Activated T-helper 9 cell treated with anti-CD3 and anti-CD28 coated beads, Interleukin-2, amount 50 U/mL, for 16 hours (primary cell): ENCODE measurements around the gene UBE2R2.

Source experiments
- DNase-seq: peaks from one replicate; pipeline ENCODE4 v3.0.0-alpha.2; 2020; ENCODE audit warnings: low read depth

UBE2R2 gene

DNA sequence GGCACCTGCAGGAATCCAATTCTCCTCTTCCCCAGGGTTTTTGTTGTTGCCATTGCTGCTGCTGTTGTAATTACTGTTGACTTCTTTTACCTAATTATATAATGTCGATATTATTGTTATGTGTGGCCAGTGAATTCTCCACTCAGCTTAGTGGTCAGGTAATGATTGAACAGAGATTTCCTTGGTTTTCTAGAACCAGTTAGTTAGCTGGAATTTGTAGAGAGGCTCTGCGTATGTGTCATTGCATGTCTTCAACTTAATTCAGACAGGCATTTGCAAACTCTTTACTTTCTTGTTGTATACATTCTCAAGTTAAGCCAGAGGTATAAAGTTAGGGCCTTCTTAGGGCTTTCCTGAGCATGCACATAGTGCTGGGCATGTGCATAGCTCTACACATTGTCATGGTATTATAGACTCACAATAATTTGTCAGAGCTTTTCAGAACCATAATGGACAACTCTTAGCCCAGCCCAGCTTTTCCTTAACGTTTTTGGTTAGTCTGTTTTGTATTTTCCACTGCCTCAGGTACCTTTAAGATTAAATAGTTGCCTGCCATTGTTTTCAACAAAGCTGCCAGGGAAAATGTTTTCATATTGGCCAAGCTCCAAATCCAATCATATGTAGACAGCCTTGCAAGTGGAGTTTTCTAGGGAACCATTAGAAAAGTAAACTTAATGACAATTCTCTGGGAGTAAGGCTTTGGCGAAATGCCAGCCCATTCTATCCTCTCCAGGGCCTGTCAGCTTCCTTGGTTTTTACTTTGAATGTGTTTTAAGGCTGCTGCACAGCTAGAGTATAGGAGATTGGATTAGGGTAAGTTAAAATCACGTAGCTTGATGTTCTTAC, 68.1 kb downstream of the UBE2R2 start:
- DNase-seq = no peak

DNA sequence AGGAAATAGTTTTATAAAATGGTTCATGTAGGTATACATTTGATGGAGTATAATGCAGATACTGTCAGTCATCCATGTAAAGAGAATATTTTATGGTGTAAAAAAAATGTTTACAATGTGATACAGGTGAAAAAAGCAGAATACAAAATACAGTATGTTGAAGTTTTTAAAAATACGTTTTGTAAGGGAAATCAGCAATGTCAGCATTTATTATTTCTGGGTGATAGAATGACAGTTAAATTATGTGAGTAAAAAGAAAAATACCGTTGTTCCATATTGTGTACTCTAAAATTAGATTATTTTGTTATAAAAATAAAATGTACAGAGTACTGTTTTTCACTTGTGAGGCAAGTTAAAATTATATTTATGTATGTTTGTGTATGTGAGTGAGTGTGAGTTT, 69.0 kb downstream of the UBE2R2 start:
- DNase-seq = no peak

DNA sequence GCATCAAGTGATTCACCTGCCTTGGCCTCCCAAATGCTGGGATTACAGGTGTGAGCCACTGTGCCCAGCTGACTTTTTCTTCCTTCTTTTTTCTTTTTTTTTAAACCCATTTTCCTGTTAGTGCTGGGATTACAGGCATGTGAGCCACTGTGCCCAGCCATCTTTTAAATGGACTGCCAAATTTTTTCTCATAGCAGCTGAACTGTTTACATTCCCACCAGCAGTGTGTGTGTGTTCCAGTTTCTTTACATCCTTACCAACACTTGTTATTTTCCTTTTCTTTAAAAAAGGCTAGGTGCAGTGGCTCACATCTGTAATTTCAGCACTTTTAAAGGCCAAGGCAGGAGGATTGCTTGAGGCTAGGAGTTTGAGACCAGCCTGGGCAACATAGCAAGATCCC, 76.9 kb downstream of the UBE2R2 start:
- no peak for DNase-seq

DNA sequence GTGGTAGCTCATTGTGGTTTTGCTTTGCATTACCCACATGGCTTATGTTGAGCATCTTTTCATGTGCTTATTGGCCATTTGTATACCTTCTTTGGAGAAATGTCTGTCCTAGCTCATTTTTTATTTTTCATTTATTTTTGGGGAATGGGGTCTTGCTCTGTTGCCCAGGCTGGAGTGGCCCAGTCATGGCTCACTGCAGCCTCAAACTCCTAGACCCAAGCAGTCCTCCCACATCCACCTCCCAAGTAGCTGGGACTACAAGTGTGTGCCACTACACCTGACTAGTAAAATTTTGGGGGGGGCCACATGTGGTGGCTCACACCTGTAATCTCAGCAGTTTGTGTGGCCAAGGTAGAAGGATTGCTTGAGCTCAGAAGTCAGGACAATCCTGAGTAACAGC, 77.4 kb downstream of the UBE2R2 start:
- DNase-seq = no peak

DNA sequence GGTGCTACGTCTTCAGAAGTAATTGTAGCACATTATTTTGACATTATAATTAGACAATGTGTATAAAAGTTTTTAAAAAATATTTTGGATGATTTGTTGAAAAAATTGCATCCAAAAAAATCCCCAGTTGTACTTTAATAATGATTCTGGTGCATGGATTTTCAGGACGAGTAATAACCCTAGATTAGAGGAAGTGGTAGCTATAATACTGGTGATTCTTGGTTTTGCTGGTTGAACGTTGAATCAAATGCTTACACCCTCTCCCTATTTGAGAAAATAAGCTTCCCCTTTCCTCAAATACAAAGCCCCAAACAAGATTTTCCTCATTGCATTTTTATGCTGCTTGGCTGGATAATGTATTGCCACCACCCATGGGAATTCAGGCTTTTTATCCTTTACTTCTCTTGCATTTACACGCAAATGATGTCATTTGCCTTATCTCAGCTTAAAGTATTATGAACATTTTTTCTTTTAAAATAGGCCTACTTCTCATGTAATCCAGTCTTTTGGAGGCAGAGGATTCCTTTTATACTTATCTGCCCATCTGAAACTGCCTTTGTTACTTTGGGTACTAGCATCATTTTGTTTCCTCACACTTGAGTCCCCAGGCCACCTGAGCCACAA, 86.3 kb downstream of the UBE2R2 start:
- DNase-seq = no peak

DNA sequence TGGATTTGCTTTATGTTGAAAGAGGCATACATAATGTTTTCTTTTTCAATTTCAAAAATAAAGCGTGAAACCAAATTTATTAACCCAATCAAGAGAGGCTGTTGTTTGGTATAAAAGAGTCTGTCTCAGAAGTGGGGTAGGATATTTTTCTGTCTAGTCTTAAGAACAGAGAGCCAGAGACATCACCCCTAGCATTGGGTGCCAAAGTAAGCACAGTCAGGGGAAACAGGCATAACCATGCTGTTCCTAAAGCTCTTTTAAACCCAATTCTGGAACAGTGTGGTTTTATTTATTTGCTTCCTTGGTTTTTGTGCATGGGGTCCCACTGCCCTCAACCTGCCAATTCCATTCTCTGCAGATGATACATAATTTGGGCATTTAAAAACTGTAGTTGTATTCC, 88.2 kb downstream of the UBE2R2 start:
- DNase-seq = no peak

DNA sequence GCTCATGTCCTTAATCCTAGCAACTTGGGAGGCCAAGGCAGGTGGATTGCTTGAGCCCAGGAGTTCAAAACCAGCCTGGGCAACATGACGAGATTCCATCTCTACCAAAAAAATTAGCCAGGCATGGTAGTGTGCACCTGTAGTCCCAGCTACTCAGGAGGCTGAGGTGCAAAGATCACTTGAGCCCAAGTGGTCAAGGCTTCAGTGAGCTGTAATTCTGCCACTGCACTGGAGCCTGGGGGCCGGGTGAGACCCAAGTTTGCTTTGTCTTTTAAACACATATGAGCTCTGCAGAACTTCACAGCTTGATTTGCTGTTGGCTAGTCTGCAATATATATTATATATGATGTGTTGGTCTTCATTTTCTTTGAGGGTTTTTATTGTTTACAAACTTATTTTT, 89.8 kb downstream of the UBE2R2 start:
- no peak for DNase-seq

DNA sequence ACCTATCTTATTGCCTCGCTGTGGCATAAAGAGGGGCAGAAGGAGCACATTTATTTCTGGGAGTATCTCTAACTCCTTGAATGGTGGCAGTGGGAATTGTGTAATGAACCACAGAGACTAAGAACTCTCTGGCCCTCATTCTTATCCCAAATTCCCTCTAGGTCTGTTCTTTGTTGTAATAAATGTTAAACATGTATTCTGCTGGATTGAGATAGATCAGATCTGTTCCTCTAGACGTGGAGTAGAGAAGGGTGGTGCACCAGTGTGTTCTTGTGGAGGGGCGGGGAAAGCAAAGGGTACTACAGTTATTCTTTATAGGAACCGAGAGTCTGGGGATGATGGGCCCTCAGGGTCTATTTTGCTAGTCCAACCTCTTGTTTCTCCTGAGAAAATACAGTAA, 90.4 kb downstream of the UBE2R2 start:
- no peak for DNase-seq

DNA sequence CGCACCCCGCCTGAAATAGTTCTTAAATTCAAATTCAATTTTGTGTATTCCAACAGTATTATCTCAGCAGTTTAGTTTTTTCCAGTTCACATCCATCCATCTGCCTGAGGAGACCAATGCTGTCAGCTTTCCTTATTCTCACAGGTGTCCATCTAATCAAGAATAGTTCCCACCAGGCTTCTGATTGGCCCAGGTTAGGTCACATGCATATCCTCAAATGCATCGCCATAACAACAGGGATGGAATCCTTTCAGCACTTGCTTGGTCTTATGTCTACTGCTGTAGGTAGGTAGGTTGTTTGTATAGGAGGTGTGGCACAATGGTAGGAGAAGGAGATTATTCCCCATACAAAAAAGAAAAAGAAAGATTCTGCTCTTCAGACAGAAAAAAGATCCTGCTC, 91.2 kb downstream of the UBE2R2 start:
- DNase-seq = no peak

DNA sequence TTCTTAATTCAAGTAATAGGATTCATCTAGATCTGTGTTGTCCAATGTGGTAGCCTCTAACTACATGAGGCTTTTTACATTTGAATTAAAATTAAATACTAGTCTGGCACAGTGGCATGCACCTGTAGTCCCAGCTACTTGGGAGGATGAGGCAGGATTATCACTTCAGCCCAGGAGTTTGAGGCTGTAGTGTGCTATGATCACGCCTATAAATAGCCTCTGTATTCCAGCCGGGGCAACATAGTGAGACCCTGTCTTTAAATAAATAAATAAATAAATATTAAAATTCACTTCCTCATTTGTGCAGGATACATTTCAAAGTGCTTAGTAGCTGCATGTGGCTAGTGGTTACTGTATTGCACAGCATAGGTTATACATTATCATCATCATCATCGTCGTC, 91.8 kb downstream of the UBE2R2 start:
- no peak for DNase-seq

DNA sequence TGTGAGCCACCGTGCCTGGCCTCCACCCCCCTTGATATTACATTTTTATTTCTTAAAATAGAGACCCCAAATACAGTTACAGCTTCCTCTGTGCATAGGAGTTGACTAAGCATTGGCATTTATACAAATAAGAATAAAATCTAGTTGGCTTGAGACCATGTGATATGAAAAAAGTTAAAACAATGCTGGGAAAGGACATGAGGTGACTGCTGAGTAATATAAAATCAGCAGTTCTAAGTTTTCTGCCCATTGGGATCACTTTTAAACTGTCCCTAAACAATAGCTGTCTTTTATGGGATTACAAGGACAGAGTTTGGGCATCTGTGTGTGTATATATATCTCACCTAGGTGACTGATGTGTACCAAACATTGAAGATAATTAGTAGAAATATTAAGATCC, 96.6 kb downstream of the UBE2R2 start:
- DNase-seq = no peak

DNA sequence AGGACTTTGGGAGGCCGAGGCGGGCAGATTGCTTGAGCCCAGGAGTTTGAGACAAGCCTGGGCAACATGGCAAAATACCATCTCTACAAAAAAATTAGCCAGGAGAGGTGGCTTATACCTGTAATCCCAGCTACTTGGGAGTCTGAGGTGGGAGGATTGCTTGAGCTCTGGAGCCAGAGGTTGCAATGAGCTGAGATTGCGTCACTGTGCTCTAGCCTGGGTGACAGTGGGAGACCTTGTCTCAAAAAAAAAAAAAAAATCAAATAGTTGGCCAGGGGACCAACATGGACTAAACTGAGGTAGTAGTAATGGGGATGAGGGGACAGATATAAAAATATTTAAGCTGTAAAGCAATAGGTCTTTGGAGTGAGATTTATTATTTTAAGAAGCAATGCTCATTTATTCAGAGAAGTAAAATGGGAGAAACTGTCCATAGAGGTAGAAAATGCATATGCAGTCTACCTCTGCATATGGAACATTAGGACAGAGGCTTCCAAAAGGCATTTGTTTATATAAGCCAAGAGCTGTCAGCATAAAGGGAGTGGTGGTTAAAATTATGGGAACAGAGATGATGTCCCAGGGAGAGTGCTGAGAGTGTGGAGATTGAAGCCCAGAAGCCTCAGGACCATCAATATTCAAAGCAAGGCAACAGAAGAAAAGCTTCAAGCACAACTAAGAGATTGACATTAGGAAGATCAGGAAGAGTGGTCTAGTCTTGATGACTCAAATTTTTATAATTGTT, 98.1 kb downstream of the UBE2R2 start:
- DNase-seq = no peak

DNA sequence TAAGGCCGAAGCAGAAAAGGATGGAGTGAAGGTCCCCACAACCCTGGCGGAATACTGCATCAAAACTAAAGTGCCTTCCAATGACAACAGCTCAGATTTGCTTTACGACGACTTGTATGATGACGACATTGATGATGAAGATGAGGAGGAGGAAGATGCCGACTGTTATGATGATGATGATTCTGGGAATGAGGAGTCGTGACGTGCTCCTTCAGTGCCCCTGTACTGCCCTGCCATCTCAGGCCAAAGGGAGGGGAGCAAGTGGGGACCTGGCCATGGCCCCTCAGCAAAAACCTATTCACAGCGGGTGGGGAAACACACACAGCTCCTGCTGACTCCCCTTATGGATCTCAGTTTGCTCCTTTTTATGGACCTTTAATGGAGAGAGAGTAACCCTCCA, 100.1 kb downstream of the UBE2R2 start:
- no peak for DNase-seq

DNA sequence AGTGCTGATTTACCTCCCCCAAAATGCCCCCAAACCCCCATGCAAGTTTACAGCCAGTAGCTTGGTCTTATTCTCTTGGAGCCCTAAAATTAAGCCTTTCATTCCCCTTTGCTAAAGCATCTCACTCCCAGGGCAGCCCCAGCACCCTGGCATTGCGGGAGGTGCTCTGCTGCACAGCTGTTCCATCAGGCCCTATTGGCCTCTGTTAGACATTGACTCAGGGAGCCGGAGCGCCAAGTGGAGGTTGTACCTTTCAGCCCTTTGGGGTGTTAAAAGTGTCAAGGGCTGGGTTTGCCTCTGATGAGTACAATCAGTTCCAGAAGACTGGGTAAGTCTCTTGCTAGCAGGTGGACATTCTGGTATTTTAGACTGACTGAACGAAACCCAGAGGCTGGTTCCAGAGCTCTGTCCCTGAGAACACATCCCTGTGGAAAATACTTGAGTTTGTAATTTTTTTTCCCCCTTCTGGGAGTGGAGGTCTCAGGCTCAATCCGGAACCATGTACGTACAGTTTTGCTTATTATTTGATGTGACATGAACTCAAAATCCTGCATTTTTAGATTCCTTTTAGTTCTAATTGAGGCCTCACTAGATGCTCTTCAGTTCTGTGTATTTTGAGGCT, 102.4 kb downstream of the UBE2R2 start:
- DNase-seq = no peak

DNA sequence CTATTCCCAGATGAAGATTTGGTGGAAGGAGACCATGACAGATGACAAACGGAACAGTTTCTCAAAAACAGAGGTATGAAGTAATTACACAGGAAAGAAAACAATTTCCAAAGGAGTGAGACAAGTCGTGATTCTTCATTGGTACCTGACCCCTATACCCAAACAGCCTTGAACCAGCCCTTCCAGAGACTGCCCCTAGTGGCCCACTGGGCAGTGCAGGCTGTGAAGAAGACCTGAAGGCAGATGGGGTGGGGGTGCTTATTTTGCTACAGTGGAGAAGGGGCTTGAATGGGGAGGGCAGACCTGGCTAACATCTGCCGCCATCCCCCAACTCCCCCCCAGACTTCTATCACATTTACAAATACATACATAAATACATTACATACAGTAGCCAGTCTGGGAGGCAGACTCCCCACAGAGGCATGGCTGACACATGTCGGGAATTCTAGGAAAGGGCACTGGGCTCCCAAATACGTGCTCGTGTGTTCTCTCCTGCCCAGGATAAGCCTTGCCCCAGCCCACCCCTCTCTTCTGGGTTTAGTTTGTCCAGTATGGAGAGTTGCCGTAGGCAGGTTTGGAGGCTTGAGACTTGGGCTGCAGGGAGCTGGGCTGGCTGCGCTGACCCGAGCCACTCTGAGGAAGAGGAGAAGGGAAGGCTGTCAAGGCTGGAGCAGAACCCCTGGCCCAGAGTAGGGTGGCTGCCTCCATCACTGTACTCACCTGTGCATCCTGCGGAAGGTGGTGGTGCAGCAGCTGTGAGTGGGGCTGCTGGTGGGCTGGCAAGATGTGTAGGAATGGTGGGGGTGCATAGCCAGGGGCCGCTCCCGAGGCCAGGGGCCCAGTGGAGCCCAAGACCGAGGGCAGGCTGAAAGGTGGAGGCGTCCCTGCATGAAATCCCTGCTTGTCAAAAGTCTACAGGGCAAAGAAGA, 105.3 kb downstream of the UBE2R2 start:
- no peak for DNase-seq

DNA sequence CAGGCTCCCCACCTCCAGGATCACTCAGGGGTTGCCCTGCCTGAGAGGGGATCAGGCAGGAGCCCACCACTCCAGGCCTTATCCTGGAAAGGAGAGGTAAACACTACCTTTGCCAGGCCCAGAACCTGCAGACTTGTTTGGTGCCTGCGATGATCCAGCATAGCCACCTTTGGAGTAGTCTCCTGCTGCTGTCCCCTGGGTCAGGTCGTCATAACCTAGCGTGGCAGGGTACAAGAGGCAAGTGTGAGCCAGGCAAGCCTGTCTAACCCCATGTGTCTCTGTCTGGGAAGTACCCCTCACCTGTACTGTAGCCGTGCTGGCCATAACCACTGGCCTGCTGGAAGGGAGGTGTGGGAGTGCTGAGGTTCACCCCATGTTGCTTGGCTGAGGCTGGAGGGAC, 106.1 kb downstream of the UBE2R2 start:
- no peak for DNase-seq

DNA sequence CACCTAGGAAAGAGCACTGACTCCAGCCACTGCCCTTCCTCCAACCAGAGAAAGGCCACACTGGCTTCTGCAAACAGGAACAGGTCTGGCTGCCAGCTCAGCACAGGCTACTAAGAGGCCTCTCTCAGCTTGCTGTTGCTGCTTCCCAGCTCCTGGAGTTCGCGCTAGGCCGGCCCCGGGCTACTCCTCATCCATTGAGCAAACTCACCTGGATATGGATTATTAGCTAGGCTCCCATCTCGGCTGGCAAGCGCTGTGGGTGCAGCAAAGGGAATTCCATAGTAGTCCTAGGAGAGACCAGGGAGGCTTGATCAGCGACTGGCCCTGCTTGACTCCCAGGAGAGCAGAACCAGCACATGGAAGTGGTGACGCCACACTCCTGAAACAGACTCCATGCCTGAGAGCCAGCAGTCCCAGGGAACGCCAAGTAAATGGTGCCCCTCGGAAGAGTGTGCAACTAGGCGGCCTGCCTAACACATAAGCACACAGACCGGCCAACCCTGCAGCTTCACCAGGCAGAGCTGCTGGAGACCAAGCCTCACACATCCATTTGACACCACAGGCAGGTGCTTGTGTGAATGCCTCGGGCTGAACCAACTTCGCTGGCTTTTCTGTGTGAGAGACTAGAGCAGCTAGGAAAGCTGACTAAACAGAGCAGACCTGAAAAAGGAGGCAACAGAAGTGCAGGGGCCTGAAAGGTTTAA, 107.2 kb downstream of the UBE2R2 start:
- no peak for DNase-seq

DNA sequence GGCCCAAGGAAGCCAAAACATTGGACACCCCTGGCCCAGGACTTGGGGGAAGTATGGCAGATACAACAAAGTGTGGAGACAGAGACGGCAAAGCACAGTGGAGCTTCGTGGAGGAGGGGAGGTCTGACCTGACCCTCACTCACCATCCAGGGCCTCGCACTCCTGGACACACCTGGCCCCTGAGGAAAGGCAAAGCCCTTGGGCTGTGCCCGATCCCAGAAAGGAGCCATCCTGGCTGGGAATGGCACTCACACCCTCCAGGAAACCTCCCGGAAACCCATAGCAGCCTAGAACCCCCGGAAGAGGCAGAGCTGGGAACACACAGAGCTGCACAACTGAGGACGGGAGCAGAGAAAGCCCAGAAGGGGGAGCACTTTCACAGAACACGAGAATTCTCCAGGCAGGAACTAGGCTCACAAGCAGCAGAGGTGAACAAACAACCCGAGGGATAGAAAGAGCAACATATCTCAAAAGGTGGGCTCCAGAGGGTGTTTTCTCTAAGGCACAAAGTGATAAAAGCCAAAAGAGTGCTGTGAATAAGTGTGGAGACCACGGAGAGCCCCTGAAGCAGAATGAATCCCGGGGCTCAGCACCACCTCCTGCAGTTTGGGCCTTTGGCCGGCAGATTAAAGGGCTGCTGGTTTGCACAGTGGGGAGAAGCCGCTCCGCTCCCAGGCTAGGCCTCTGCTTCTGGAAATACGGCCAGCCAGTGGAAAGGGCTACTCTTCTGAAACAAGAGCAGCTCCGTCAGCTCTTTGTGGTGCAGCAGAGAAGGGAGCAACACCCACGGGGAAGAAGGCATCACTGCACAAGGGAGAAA, 108.2 kb downstream of the UBE2R2 start:
- DNase-seq = no peak

DNA sequence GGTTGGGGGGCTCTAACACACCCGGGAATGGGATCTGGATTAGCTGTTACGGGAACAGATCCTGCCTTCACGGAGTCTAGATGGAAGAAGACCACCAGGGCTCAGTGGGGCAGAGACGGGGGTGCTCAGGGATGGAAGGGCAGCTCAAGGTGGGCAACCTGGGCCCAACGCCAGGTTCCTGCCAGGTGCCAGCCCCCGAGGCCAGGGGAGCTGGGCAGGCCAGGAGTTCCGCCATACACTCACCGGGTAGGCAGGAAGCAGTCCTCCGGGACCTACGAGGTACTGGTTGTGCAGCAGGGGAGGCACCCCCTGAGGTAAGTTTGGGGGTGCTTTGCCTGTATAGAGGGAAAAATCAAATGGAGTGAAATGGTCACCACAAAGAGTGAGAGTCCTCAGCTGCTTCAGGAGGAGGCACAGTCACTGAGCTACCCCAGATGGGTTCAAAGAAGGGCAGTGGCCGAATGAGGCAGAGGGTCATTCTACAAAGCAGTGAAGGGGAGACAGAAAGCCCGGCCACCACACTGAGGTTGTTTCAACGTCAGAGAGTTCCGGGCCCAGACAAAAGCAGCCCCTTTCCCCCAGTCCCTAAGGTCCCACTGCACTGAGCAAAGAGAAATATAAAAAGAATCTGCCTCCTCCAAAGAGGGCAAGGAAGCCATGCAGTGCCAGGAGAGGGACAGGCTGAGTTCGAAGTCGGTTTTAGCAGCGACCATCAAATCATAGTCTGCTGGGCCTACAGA, 110.0 kb downstream of the UBE2R2 start:
- no peak for DNase-seq
